Measurements from ENCODE around the gene RAB40C.

RAB40C gene

DNA sequence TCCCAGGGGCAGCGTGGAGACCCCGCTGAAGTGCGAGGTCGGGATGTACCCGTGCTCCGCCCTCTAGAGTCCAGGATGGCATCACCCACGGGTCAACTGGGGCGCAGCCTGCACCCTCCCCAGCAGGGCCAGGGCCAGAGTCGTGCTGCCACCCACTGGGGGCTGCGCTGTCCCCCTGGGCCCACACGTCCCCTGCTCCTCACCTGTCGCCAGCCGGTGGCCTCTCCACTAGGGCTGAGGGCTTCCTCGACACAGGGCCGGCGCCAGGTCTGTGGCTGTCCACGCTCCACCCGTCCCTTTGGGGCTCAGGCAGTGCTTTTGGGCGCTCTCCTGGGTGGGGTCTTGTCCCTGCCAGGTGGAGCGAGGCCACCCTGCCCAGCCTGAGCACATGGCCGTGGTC, 41.3 kb upstream of the RAB40C start:
- no peak for DNase-seq (ENCODE audit: low read depth)
- TF ChIP-seq, protein P1, sequence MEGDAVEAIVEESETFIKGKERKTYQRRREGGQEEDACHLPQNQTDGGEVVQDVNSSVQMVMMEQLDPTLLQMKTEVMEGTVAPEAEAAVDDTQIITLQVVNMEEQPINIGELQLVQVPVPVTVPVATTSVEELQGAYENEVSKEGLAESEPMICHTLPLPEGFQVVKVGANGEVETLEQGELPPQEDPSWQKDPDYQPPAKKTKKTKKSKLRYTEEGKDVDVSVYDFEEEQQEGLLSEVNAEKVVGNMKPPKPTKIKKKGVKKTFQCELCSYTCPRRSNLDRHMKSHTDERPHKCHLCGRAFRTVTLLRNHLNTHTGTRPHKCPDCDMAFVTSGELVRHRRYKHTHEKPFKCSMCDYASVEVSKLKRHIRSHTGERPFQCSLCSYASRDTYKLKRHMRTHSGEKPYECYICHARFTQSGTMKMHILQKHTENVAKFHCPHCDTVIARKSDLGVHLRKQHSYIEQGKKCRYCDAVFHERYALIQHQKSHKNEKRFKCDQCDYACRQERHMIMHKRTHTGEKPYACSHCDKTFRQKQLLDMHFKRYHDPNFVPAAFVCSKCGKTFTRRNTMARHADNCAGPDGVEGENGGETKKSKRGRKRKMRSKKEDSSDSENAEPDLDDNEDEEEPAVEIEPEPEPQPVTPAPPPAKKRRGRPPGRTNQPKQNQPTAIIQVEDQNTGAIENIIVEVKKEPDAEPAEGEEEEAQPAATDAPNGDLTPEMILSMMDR (IDR thresholded peaks at IDR 0.05; ENCODE audit: control insufficient read depth, insufficient read depth, low read depth, low read length, missing control alignments) = no peak
- H3K4me3 ChIP-seq (ENCODE audit: control insufficient read depth, low read depth, low read length) = no peak overlapping the region

DNA sequence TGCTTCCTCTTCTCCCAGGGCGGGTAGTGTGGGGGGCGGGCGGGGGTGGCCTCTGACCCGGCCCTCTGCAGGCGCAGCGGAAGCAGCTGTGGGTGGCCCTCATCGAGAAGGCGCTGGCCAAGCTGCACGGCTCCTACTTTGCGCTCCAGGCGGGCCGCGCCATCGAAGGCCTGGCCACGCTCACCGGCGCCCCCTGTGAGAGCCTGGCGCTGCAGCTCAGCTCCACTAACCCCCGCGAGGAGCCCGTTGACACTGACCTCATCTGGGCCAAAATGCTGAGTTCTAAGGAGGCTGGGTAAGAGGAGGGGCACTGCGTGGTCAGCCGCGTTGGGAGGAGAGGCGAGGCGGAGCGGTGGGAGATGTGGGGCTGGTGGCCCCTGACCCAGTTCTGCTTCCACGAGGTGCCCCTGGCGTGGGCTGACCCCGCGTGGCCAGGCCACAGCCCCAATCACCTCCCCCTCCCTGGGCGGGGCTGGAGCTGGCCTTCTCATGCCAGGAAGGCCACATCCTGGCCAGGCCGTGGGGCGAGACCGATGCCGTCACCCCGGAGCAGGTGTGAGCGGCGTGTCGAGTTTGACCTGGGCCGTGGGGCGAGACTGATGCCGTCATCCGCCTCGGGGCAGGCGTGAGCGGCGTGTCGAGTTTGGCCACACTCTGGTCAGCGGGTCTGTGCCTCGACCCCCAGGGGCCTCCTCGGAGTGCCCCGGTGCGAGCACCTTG, 40.2 kb upstream of the RAB40C start:
- H3K4me3 ChIP-seq (ENCODE audit: control insufficient read depth, low read depth, low read length) = no peak overlapping the region
- no peak for DNase-seq (ENCODE audit: low read depth)
- TF ChIP-seq, protein P1 (IDR thresholded peaks at IDR 0.05; ENCODE audit: control insufficient read depth, insufficient read depth, low read depth, low read length, missing control alignments) = peak; percentile 6

DNA sequence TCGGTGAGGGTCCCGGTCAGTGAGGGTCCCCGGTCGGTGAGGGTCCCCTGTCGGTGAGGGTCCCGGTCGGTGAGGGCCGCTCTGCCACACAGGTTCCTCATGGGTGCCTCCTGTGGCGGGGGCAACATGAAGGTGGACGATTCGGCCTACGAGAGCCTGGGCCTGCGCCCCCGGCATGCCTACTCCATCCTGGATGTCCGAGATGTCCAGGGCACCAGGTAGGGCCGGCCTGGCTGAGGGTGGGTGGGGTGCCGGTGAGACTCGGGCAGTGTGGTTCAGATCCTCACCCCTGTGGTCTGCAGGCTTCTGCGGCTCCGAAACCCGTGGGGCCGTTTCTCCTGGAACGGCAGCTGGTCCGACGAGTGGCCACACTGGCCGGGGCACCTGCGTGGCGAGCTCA, 38.7 kb upstream of the RAB40C start:
- H3K4me3 ChIP-seq (ENCODE audit: control insufficient read depth, low read depth, low read length) = no peak overlapping the region
- DNase-seq (ENCODE audit: low read depth) = no peak
- TF ChIP-seq, protein P1 (IDR thresholded peaks at IDR 0.05; ENCODE audit: control insufficient read depth, insufficient read depth, low read depth, low read length, missing control alignments) = no peak

DNA sequence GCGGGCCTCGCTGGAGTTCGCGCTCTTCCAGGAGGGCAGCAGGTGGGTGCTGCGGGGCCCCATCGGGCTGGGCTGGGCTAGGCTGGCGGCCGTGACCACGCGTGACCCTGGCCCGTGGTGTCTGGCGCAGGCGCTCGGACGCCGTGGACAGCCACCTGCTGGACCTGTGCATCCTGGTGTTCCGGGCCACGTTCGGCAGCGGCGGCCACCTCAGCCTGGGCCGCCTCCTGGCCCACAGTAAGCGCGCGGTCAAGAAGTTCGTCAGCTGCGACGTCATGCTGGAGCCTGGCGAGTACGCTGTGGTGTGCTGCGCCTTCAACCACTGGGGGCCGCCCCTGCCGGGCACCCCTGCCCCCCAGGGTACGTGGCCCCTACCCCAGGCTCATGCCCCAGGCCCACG, 37.7 kb upstream of the RAB40C start:
- TF ChIP-seq, protein P1 (IDR thresholded peaks at IDR 0.05; ENCODE audit: control insufficient read depth, insufficient read depth, low read depth, low read length, missing control alignments) = no peak
- H3K4me3 ChIP-seq (ENCODE audit: control insufficient read depth, low read depth, low read length) = no peak overlapping the region

DNA sequence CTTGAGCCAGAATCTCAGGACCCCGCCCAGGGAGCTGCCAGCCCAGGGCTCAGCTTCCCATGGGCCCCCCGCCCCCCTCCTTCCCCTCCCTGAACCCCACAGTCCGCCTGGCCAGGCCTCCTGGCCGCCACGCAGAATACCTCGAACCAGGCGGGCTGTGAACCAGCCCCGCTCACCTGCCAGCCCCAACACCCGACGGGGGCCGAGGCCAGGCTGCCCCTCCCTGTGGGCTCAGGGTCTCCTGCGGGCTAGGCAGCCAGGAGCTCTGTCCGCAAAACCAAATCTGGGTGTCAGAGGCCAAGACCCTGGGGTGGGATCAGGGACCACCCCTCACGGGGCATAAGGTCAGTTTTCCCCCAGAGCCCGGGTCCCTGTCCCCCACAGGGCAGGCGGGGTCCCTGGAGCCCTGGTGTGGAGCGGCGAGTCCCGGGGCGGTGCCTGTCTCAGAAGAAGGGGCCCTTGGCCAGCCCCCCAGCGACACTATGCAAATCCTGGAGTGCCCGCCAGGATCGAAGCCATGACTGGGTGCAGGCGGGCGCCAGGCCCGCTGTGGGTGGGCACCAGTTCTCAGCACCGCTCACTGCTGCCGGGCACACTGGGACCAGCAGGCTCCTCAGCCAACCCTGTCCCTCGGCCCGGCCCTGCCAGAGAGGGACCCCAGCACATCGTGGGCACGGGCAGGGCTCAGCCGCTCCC, 36.1 kb upstream of the RAB40C start:
- TF ChIP-seq, protein P1 (IDR thresholded peaks at IDR 0.05; ENCODE audit: control insufficient read depth, insufficient read depth, low read depth, low read length, missing control alignments) = no peak
- DNase-seq (ENCODE audit: low read depth) = no peak
- H3K4me3 ChIP-seq (ENCODE audit: control insufficient read depth, low read depth, low read length) = no peak overlapping the region

More for the DNA sequence above, 37.7 kb upstream of the RAB40C start:
- no peak for DNase-seq (ENCODE audit: low read depth)

DNA sequence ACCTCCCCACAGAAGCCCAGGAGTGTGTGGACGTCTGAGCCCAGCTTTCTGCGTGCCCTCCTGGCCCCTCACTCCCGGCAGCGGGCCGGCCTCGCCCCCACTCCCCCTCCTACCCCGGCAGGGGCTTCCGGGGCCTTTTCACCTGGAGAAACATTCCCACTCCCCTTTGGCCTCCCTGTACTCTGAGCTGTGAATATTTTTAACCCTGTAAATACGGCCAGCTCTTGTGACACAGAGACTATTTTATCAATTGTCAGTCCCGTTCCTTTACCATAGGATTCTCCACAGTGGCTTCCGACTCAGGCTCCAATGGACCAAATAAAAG, 35.6 kb upstream of the RAB40C start:
- TF ChIP-seq, protein P1 (IDR thresholded peaks at IDR 0.05; ENCODE audit: control insufficient read depth, insufficient read depth, low read depth, low read length, missing control alignments) = no peak
- no peak for DNase-seq (ENCODE audit: low read depth)
- H3K4me3 ChIP-seq (ENCODE audit: control insufficient read depth, low read depth, low read length) = no peak overlapping the region
